HL-60 (cell line): ENCODE results near the gene APEH.
A peak's percentile ranks its signal among the peaks of the same experiment; 100 is the strongest.

ENCODE experiments used
- DNase-seq, 2 experiments: peaks; one replicate each; pipeline ENCODE4 v3.0.0-alpha.2; 2010 to 2020; ENCODE audit warnings: low read depth in 1 of 2, low spot score in 1 of 2
- H3K27ac ChIP-seq: fragments of 250-450 bp; sonication (Bioruptor Pico); replicated peaks from 2 replicates; pipeline ENCODE4 v1.5.1; 2020; ENCODE audit warnings: mild to moderate bottlenecking, moderate library complexity
- H3K27me3 ChIP-seq: fragments of 250-450 bp; sonication (Bioruptor Pico); 2 replicates; pipeline ENCODE4 v1.5.1; 2021; ENCODE audit warnings: mild to moderate bottlenecking, moderate library complexity; ENCODE audit not compliant: insufficient read depth, poor library complexity, severe bottlenecking
- H3K4me3 ChIP-seq: replicated peaks from 2 replicates; pipeline ENCODE4 v1.5.1; 2011; ENCODE audit warnings: mild to moderate bottlenecking, control low read depth, low read length; ENCODE audit not compliant: insufficient read depth
- GABPA ChIP-seq: IDR thresholded peaks from 2 replicates; pipeline ENCODE4 v1.6.1; 2012; ENCODE audit warnings: low read depth
- POLR2AphosphoS5 ChIP-seq: IDR thresholded peaks from 2 replicates; pipeline ENCODE4 v1.6.1; 2012; ENCODE audit warnings: low read depth
- SPI1 ChIP-seq: IDR thresholded peaks from 2 replicates; pipeline ENCODE4 v1.6.1; 2012; ENCODE audit warnings: low read depth, mild to moderate bottlenecking, borderline replicate concordance
- long read RNA-seq: library from polyadenylated mRNA; unstranded; transcript quantifications from one replicate; pipeline ENCODE4 v2.0.0, GENCODE V29; 2020
- TF ChIP-seq, protein P1 (sequence below): IDR thresholded peaks from one replicate; pipeline ENCODE4 v1.5.1; 2011; ENCODE audit warnings: low read length, control low read depth, inconsistent platforms; ENCODE audit not compliant: insufficient read depth
- TF ChIP-seq, protein P2 (sequence below): IDR thresholded peaks from 2 replicates; pipeline ENCODE4 v1.6.1; 2012; ENCODE audit warnings: low read depth; ENCODE audit not compliant: insufficient replicate concordance

APEH gene
- long read RNA-seq, transcript APEH-201 (22 exons, 3,220 nt) = major isoform, 786 of 1,305 reads
- long read RNA-seq, partial matches to known transcripts = 253 of 1,305 reads
- long read RNA-seq, other reads (novel, unspliced or antisense) = 265 of 1,305 reads

DNA sequence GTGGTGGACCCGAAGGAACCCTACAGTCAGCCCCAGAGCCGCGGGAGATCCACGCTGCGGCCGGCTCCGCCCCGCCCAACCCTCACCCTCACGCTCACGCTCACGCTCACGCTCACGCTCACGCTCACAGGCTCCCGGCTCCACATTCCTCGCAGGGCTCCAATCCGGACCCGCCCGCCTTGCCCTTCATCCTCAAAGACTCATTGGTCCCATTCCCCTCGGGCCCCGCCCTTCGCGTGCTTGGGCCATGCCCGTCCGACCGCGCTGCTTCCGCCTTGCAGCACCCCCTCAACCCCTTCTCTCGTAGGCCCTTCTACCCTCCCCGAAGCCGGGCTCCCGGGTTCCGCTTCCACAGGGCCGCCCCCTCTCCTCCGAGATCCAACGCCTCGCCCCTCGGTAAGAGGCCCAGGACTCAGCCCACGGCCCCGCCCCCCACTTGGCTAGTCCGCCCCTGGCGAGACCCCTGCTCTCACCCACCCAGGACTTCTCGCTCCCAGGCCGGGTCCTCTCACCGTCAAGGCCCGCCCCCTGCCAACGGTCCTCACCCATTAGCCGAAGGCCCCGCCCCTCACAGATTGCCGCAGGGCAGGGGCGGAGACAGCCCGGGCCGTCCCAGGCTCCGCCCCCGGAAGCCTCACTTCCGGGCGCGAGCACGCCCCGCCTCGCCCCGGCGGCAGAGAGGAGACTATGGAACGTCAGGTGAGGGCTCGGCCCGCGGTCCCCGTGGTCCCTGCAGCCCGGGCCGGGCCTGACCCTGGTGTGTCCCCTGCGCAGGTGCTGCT is at the start of gene APEH:
APEH (plus strand) TSS at position 637 of the 782 bp plus-strand sequence; CDS start at position 688, 51 bp downstream.
- Histone ChIP-seq H3K27ac (peak within 1 kb of the TSS; percentile 98), H3K27me3 (no peaks in the 10 kb centered on the region), H3K4me3 (peak within 1 kb of the TSS; percentile 89)
- peak; percentile 100 for DNase-seq
- TF ChIP-seq, protein P1, sequence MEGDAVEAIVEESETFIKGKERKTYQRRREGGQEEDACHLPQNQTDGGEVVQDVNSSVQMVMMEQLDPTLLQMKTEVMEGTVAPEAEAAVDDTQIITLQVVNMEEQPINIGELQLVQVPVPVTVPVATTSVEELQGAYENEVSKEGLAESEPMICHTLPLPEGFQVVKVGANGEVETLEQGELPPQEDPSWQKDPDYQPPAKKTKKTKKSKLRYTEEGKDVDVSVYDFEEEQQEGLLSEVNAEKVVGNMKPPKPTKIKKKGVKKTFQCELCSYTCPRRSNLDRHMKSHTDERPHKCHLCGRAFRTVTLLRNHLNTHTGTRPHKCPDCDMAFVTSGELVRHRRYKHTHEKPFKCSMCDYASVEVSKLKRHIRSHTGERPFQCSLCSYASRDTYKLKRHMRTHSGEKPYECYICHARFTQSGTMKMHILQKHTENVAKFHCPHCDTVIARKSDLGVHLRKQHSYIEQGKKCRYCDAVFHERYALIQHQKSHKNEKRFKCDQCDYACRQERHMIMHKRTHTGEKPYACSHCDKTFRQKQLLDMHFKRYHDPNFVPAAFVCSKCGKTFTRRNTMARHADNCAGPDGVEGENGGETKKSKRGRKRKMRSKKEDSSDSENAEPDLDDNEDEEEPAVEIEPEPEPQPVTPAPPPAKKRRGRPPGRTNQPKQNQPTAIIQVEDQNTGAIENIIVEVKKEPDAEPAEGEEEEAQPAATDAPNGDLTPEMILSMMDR = no peak
- TF ChIP-seq POLR2AphosphoS5 = peak; percentile 76; the same call in 1 of the 2 replicates
- peak; percentile 90 for TF ChIP-seq GABPA
- TF ChIP-seq SPI1 = peak; percentile 18; the same call in 1 of the 2 replicates
- TF ChIP-seq, protein P2, sequence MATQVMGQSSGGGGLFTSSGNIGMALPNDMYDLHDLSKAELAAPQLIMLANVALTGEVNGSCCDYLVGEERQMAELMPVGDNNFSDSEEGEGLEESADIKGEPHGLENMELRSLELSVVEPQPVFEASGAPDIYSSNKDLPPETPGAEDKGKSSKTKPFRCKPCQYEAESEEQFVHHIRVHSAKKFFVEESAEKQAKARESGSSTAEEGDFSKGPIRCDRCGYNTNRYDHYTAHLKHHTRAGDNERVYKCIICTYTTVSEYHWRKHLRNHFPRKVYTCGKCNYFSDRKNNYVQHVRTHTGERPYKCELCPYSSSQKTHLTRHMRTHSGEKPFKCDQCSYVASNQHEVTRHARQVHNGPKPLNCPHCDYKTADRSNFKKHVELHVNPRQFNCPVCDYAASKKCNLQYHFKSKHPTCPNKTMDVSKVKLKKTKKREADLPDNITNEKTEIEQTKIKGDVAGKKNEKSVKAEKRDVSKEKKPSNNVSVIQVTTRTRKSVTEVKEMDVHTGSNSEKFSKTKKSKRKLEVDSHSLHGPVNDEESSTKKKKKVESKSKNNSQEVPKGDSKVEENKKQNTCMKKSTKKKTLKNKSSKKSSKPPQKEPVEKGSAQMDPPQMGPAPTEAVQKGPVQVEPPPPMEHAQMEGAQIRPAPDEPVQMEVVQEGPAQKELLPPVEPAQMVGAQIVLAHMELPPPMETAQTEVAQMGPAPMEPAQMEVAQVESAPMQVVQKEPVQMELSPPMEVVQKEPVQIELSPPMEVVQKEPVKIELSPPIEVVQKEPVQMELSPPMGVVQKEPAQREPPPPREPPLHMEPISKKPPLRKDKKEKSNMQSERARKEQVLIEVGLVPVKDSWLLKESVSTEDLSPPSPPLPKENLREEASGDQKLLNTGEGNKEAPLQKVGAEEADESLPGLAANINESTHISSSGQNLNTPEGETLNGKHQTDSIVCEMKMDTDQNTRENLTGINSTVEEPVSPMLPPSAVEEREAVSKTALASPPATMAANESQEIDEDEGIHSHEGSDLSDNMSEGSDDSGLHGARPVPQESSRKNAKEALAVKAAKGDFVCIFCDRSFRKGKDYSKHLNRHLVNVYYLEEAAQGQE = peak; percentile 28

DNA sequence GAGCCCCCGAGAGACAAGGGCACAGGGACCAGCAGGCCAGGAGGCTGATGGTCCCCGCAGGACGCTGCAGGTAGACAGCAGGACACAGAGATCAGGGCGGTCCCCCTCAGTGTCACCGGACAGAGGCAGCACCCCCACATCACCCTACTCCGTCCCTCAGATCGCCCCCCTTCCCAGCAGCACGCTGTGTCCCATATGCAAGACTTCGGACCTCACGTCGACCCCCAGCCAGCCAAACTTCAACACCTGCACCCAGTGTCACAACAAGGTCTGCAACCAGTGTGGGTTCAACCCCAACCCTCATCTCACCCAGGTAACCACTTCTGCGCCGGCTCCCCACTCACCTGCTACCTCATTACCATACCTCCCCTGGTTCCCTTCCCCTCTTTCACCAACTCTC is 49.1 kb upstream of the APEH start:
- Histone ChIP-seq H3K27me3 (peaks cover 2% of the 10 kb centered on the region), H3K27ac (no peak overlapping the region), H3K4me3 (no peak overlapping the region)
- DNase-seq = no peak
- no peak for TF ChIP-seq GABPA
- TF ChIP-seq, protein P2 = no peak
- no peak for TF ChIP-seq POLR2AphosphoS5
- TF ChIP-seq SPI1 = no peak
- TF ChIP-seq, protein P1 = no peak

DNA sequence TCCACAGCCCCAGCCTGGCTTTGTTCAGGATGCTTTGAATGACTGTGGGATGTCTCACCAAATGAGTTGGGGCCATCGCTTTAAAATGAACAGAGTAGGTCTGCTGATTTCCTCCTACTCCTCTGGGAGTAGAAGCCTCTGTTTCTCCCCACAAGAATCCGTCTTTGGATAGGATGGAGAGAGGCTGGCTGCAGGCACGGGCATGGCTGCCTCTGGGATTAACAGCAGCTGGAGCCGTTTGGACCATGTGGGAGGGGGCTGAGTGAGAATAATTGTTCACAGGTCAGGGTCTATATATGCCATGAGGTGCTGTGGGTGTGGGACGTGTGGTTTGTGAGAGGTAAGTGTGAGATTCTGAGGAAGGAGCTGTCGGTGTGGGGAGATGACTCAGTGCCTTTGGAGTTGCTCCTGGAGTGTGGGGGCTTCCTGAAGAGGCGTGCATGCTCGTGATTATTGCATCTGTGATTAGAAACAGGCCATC is 48.0 kb upstream of the APEH start:
- no peak overlapping the region for H3K4me3 ChIP-seq
- DNase-seq = no peak
- no peak for TF ChIP-seq SPI1
- TF ChIP-seq, protein P2 = no peak
- TF ChIP-seq, protein P1 = no peak
- TF ChIP-seq GABPA = no peak
- no peak for TF ChIP-seq POLR2AphosphoS5
- peaks cover 2% of the 10 kb centered on the region for H3K27me3 ChIP-seq
- no peak overlapping the region for H3K27ac ChIP-seq
